HS-5 (cell line): ENCODE results near the gene TDRD9.

Experiments
- DNase-seq: peaks from one replicate; pipeline ENCODE4 v3.0.0-alpha.2; 2012; ENCODE audit warnings: low read depth

Gene TDRD9

DNA sequence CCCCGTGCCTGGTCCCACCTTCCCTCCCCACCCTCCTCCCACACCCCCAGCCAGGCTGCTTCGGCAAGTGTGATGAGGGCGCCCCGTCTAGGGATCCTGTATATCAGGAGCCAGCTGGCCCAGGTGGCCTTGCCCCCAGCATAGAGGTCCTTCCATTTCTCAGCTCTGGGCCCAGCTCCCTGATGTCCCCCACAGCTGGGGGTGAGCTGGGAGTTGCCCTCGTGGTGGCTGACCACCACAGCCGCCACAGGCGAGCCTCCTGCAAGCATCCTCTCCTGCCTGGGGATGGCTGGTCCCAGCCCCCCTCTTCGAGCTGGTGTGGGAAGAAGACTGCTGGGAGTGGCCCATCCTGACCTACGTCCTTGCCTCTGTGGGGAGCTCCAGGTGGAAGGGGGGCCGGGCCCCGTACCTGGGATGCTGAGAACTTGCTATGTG lies 164.7 kb downstream of the TDRD9 start:
- DNase-seq = no peak

DNA sequence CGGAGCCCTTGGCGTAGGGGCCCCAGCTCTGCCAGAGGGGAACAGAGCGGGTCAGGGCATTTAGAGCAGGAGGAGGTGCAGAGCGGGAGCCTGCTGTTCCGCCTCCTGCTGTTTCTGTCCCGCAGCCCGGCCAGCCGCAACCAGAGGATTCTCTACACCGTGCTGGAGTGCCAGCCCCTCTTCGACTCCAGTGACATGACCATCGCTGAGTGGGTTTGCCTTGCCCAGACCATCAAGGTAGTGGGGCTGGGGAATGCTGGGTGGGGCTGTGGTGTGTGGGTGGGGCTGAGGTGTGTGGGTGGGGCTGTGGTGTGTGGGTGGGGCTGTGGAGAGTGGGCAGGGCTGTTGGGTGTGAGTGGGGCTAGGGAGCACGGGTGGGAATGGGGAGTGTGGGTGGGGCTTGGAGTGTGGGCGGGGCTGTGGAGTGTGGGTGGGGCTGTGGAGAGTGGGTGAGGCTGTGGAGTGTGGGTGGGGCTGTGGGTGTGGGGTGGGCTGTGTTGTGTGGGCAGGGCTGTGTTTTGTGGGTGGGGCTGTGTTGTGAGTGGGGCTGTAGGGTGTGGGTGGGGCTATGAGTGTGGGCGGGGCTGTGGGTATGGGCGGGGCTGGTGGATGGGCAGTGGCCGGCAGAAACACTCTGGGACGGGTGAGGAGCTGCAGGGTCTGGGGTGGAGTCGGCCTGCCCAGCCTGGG lies 165.3 kb downstream of the TDRD9 start:
- DNase-seq = no peak

DNA sequence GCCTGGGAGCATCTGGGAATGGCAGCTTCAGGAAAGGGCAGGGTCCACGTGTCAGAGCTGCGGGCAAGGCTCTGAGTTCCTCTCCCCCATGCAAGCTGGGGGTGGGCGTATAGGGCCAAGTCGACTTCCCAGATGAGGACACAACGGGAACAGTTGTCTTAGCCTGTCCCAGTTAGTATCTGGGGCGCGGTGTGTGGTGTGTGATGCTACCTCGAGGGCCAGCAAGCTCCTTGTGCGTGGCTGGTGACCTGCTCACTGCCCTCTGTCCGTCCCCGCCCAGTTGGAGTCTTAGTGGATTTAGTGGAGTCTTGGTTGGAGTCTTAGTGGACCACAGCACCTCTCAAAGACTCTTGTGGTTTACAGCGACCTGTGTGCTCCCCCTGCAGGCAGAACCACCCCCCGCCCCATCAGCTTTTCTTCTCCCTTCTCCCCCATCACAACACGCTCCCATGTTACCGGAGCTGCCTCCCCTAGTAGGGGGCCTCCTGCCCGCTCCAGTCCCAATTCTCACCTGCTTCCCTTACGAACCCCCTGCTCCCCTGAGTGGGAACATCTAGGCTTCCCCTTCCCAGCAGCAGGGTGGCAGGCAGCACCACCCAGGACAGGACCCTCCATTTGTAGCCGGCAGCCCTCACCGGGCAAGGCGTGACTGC lies 165.9 kb downstream of the TDRD9 start:
- DNase-seq = no peak

DNA sequence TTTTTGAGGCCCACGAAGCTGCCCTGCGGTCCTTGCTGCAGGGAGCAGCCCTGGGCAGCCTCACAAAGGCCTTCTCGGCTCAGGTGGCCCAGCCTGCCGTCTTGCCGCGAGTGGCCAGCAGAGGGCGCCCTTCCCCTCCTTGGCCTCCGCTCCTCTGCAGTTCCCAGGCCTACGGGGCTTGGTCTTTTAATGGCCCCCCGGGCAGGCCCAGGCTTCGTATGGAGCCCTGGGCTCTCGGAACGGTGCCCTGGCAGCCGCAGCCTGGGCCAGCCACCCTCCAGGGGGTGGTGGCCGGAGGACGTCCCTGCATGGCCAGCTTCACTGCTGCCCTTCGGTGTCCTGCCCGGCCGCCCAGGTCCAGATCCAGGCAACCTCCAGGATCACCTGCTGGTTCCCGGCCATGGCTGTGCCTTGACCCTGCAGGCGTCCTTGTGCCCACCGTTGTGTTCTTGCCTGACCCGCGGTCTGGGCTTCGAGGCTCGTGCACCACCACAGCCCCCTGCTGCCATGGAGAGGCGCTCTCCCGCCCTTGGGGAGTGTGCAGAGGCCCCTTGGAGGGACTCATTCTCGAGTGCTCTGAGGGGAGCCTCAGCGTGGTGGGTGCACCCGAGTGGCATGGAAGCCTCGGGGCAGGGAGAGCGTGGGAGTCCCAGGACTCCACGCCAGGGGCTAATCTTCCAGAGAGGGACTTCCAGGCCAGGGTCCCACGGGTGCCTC lies 166.6 kb downstream of the TDRD9 start:
- DNase-seq = no peak

DNA sequence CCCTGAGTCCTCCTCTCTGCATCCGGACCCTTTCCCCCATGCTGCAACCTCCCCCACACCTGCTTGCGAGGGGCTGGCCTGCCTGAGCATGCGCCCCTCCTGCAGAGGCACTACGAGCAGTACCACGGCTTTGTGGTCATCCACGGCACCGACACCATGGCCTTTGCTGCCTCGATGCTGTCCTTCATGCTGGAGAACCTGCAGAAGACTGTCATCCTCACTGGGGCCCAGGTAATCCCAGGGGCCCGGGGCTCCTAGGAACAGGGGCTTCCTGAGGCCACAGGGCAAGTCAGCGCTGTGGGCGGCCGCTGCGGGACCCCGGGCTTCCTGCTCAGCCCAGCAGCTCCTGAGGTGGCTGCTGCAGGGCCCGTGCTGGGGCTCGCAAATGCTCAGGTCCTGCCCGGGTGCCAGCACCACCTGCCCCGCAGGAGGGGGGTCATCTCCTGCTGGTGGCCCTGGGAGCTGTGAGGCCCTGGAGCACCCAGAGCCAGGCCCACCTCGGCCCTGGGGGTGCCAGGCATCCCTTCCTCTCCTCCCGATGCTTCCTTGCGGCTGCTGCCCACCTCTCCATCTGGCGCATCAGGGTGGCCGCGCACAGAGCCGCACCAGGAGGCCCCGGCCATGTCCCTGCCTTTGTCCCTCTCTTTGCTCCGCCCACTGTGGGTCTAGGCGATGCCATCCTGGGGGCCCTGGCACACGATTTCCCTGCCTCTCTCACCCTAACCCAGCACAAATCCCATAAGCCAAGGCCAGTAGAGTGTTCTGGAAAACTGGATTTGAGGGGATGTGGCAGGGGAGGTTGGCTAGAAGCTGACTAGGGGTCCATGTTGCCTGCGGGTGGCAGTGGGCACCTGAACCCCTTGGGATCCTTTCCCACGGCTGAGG lies 167.4 kb downstream of the TDRD9 start:
- DNase-seq = no peak

DNA sequence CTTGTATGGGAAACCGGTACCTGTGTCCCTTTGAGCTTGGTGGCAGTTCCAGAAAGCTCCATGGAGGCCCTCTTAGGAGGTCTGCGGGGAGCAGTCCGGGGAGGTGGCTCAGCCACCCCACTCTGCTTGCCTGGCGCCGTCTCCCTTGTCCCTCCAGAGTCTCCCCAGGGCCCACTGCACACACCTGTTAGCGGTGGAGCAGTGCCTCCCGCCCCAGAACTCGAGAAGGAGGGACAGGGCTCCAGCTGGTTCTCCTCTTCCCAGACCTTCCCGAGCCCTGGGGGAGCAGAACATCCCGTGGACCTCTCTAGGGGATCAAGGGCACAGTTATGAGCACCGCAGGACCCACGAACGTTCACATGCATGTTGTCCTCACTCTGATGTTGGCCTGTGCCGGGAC lies 168.1 kb downstream of the TDRD9 start:
- DNase-seq = no peak

DNA sequence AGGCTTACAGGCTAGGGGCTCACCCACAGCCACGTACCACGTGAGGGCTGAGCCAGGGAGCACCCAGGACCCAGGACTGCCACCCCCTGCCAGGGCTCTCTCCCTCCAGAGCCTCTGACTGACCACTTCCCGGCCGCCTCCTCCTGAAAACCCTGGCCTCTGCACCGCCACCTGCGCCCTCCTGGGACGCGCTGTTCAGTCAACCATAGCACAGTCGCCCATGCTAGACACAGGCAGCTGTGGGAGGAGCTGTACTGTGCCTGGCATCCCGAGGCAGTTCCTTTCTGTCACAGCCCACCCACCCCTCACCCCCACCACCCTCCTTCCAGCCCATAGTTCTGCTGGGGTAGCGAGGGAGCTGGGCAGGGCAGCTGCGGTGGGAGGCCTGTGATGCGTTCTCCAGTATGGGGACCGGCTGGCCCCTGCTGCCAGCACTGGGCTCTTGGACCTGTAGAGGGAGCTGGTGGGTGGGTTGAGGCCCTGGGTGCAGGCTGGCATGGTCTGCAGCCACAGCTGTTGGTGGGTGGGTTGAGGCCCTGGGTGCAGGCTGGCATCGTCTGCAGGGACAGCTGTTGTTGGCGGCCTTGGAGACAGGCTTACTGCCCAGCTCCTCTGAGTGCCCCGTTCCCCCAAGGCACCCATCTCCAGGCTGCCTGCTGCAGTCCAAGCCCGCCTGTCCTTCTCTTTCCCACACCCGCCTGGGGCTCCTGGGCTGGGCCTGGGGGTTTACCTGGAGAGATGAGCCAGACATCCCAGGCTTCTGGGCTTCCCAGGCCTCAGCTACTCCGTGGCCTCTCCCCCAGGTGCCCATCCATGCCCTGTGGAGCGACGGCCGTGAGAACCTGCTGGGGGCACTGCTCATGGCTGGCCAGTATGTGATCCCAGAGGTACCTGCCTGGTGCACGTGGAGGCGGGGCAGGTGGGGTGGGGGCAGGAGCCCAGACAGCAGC lies 168.8 kb downstream of the TDRD9 start:
- no peak for DNase-seq

DNA sequence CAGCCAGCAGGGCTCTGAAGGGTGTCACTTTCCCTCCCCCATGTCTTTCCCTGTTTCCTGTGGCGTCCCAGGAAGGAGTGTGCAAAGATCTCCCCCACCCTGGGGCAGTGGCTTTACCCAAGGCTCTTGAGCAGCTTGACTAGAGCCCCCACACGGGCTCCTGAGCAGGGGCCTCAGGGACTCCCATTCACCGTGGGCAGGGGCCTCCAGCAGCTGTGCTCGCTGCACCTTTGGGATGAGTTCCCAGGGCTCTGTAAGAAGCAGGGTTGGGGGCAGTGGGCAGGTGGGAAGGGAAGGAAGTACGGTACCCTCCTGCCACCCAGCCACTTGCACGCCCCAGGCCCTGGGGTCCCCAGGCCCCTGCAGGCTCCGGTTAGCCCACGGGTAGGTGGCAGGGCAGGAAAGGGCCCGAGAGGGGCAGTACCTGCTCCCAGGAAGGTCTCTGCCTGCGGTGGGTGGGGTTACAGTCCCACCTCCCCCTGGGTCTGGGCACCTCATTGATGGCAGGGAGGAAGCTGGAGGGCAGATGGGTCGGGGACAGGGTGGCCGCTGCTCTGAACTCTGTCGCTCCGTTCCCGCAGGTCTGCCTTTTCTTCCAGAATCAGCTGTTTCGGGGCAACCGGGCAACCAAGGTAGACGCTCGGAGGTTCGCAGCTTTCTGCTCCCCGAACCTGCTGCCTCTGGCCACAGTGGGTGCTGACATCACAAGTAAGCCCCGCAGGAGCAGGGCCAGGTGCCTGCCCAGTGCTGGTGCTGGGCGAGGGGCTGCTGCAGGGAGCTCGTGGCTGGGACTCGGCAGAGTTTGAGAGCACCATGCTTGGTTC lies 170.2 kb downstream of the TDRD9 start:
- DNase-seq = no peak

DNA sequence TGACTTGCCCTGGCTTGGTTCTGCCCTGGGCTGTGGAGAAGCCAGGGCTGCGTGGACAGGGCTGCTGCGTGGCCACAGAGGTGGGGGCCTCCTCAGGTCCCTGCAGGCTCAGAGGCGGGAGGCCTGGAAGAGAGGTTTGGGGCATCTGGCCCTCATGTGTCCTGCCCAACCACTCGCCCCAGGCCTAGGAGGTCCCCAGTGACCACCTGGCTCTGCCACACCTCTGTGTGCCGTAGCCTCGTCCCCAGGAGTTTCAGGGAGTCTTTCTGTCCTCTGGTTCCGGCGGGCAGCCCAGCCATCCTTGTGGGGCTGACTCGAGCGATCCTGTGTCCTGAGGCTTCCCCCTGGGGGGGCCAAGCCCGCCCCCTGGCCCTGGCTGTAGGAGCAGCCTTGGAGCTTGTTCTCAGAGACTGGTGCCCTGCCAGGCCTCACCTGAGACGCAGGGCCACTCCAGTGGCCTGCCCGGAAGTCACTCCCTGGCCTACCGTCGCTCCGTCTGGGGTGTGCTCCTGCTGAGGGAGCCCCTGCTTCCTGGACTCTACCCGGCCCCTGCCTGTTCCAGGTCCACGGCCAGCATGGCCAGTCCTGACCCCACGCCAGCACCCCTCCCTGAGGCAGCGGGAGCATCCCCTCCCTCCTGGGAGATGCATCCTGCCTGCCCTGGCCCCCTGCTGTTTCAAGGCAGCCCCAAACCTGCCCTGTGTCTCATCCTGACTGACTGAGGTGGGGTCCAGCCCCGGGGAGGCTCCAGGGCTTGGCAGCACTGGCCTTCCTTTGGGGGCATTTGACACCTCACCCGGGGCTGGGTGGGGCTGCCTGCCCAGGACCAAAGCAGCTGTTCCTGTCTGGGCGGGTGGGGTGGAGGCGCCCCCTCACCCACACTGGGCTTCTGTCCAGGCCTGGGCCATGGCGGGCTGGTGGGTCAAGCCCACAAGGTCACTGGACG lies 171.1 kb downstream of the TDRD9 start:
- DNase-seq = no peak

DNA sequence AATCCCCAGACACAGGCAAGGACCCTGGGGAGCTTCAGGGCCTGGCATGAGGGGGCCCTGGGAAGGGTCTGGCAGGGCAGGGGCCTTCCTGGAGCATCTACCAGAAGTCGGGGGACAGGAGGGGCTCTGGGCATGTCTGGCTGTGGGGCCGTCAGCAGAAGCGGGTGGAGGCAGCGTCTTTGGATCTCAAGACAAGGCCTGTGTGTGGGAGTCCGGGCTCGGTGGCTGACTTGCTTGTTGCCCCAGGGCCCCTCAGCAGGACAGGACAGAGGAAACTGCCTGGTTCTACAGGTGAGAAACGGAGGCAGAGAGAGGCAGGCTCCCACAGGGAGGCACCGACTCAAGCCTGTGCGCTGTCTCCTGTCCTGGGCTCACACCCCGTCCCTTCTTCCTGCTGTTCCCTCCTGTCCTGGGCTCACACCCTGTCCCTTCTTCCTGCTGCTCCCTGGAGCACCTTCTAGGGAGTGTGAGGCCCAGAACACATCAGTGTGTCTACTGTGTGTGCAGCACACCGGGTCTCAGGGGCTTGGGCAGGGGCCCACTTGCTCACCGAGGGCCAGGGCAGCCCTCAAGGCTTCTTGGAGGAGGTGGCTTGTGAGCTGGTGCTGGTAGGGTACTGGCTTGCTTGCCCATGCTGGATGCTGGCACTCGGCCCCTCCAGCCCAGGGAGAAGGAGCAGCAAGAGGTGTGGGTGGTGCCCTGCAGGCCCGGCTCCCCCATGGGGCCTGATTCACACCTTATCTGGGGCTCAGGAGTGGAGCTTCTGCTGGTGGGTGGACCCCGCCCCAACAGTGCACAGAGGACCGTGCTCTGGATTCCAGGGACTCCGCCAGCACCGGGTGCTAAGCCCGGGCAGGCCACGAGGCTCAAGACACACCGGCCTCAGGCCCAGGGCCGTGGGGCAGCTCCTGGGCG lies 172.2 kb downstream of the TDRD9 start:
- DNase-seq = no peak

DNA sequence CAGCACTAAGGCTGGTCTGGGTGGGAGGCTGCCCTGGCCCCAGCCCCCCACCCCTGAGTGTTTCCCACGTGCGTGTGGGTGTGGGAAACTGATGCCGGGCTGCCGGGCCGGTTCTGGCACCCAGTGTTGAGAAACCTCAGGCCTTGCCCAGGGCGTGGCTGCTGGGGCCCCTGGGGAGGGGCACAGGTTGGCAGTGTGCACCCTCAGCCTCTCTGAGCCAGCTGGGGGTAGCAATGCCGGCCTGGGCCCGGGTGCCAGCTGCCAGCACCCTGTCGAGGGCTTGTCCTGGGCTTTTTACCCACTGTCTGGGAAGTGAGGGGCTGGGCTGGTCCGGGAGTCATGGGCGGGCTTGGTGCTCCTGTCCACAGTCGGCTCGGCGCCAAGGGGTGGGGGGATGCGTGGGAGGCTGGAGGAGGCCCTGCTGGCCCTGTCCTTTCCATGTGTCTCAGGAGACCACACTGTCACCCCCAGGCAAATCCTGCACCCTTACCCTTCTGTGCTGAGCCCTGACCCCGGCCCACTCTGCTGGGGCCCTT lies 172.9 kb downstream of the TDRD9 start:
- no peak for DNase-seq

DNA sequence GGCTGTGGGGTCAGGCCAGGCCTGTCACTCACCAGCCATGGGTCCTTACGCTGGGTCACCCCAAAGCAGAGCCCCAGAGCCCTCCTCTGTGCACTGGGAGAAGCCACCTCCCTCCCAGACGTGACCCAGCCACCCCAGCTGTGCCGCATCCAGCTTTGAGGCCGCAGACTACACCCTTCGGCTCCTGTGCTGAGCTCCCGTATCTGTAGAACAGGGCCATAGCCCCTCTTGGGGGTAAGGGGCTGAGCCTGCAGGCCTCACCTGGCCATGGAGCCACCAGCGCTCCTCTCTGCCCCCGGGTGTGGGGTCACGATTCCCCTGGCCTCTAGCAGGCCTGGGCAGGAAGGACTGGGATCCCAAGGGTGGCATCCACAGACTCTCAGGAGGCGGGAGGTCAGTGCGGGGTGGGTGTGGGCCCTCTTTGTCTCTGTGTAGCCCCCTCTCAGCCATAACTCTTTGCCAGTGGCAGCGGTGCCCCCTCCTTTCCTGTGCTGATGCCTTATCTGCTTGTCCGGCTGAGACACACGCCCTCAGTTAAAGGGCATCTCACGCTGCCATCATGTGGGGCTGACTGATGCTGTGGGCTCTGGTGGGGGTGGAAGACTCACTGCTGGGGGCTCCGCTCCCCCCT lies 173.5 kb downstream of the TDRD9 start:
- DNase-seq = no peak
